Sigmoid colon (tissue), 4 donors: ENCODE results near the gene SERP1.
"Not testable (repeated sequence)": the region's sequence is repeated elsewhere in the genome, so short reads cannot be mapped to it uniquely, and the experiment has no call there.

Experiments
- EP300 ChIP-seq, 4 donors: sonication (generic); formaldehyde crosslinking; IDR thresholded peaks; one replicate each; pipeline ENCODE4 v1.6.1; 2017; ENCODE audit warnings: antibody characterized with exemption in 4 of 4
- POLR2A ChIP-seq, 2 donors: fragments of 450-650 bp; IDR thresholded peaks; one replicate each; pipeline ENCODE4 v1.6.1; 2016; ENCODE audit warnings: antibody characterized with exemption in 2 of 2, mild to moderate bottlenecking in 2 of 2, moderate library complexity in 2 of 2
- TF ChIP-seq, protein P1 (sequence below), 4 experiments: fragments of 450-650 bp in 3 of 4; fragments of 200-600 bp in 1 of 4; IDR thresholded peaks; one replicate each; pipeline ENCODE4 v1.5.1; 2016 to 2019; ENCODE audit warnings: antibody characterized with exemption in 4 of 4, mild to moderate bottlenecking in 3 of 4, moderate library complexity in 2 of 4

DNA sequence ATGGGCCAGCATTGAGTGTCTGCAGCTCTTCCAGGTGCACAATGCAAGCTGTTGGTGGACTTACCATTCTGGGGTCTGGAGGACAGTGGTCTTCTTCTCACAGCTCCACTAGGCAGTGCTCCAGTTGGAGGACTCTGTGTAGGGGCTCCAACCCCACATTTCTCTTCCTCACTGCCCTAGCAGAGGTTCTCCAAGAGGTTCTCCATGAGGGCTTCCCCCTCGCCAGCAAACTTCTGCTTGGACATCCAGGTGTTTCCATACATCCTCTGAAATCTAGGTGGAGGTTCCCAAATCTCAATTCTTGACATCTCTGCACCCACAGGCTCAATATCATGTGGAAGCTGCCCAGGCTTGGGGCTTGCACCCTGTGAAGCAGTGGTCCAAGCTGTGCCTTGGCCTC, 45.3 kb downstream of the SERP1 start:
- TF ChIP-seq, protein P1, sequence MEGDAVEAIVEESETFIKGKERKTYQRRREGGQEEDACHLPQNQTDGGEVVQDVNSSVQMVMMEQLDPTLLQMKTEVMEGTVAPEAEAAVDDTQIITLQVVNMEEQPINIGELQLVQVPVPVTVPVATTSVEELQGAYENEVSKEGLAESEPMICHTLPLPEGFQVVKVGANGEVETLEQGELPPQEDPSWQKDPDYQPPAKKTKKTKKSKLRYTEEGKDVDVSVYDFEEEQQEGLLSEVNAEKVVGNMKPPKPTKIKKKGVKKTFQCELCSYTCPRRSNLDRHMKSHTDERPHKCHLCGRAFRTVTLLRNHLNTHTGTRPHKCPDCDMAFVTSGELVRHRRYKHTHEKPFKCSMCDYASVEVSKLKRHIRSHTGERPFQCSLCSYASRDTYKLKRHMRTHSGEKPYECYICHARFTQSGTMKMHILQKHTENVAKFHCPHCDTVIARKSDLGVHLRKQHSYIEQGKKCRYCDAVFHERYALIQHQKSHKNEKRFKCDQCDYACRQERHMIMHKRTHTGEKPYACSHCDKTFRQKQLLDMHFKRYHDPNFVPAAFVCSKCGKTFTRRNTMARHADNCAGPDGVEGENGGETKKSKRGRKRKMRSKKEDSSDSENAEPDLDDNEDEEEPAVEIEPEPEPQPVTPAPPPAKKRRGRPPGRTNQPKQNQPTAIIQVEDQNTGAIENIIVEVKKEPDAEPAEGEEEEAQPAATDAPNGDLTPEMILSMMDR (IDR thresholded peaks at IDR 0.05), result not testable (repeated sequence)
- not testable (repeated sequence) for TF ChIP-seq POLR2A, EP300 (IDR thresholded peaks at IDR 0.05)
